SU-DHL-6 (cell line): ENCODE results near the gene CAMK1D.

Experiments
- H2AFZ ChIP-seq: fragments of 200-600 bp; sonication (generic); 2 replicates; pipeline ENCODE4 v1.6.1; 2014; ENCODE audit warnings: low read depth, mild to moderate bottlenecking, moderate library complexity, mixed read lengths, antibody characterized with exemption, low read length; ENCODE audit not compliant: severe bottlenecking
- H3F3A ChIP-seq: fragments of 200-600 bp; shearing (Covaris generic); 2 replicates; pipeline ENCODE4 v1.6.0; 2016; ENCODE audit warnings: antibody characterized with exemption, mild to moderate bottlenecking; ENCODE audit not compliant: insufficient read depth
- H3K27ac ChIP-seq: fragments of 200-600 bp; sonication (generic); 2 replicates; pipeline ENCODE4 v1.5.1; 2016; ENCODE audit warnings: low read depth, mild to moderate bottlenecking, low read length, moderate library complexity, mixed read lengths
- H3K27me3 ChIP-seq: fragments of 200-600 bp; sonication (generic), shearing (Covaris generic); 2 replicates; pipeline ENCODE4 v1.6.0; 2014; ENCODE audit warnings: mild to moderate bottlenecking, low read length
- H3K36me3 ChIP-seq: fragments of 200-600 bp; sonication (generic); 2 replicates; pipeline ENCODE4 v1.6.1; 2014; ENCODE audit warnings: mild to moderate bottlenecking, low read length, mixed read lengths
- H3K4me2 ChIP-seq: fragments of 300-600, 200-600 bp; shearing (Covaris generic), sonication (generic); 2 replicates; pipeline ENCODE4 v1.6.0; 2014; ENCODE audit warnings: low read length, low read depth, mild to moderate bottlenecking; ENCODE audit not compliant: poor library complexity, severe bottlenecking
- H3K4me3 ChIP-seq: fragments of 200-600 bp; sonication (generic); 2 replicates; pipeline ENCODE4 v1.5.1; 2014; ENCODE audit warnings: antibody characterized with exemption, low read length, mild to moderate bottlenecking, mixed read lengths; ENCODE audit not compliant: insufficient read depth, poor library complexity, severe bottlenecking
- H3K79me2 ChIP-seq: fragments of 200-600 bp; sonication (generic); 2 replicates; pipeline ENCODE4 v1.6.1; 2014; ENCODE audit warnings: mild to moderate bottlenecking, low read length, moderate library complexity; ENCODE audit not compliant: insufficient read depth
- H3K9ac ChIP-seq: fragments of 200-600 bp; sonication (generic); 2 replicates; pipeline ENCODE4 v1.7.0; 2014; ENCODE audit warnings: mild to moderate bottlenecking, low read length
- H3K9me2 ChIP-seq: fragments of 200-600 bp; sonication (generic); replicated peaks from 2 replicates; pipeline ENCODE4 v1.6.1; 2014; ENCODE audit warnings: low read length; ENCODE audit not compliant: insufficient read depth
- H3K9me3 ChIP-seq: fragments of 200-600 bp; sonication (generic); 2 replicates; pipeline ENCODE4 v1.6.1; 2014; ENCODE audit warnings: low read length, mixed read lengths; ENCODE audit not compliant: insufficient read depth
- H4K20me1 ChIP-seq: fragments of 200-600 bp; sonication (generic); 2 replicates; pipeline ENCODE4 v1.6.1; 2014; ENCODE audit warnings: low read depth, mild to moderate bottlenecking, antibody characterized with exemption, low read length, moderate library complexity, mixed read lengths
- CTCF ChIP-seq: fragments of 200-600 bp; sonication (generic); IDR thresholded peaks from one replicate; pipeline ENCODE4 v1.5.1; 2017; ENCODE audit warnings: antibody characterized with exemption, mild to moderate bottlenecking, low read length, moderate library complexity; ENCODE audit not compliant: insufficient read depth, poor library complexity, severe bottlenecking
- EZH2phosphoT487 ChIP-seq: fragments of 200-600 bp; sonication (generic), shearing (Covaris generic); conservative IDR thresholded peaks from 2 replicates; pipeline ENCODE4 v1.6.1; 2018; ENCODE audit warnings: mild to moderate bottlenecking, antibody characterized with exemption, low read length, moderate library complexity, mixed read lengths

Gene CAMK1D

DNA sequence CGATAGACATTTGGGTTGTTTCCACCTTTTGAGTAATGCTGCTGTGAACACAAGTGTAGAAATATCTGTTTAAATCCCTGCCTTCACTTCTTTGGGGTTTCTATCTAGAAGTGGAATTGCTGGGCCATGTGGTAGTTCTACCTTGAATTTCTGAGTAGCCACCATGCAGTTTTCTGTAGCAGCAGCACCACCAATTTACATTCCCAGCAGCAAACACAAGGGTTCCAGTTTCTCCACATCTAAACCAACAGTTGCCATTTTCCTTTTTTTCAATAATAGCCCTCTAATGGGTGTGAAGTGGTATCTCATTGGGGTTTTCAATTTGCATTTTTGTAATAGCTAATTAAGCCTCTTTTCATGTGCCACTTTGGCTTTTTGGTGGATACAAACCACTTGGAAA, 442.4 kb downstream of the CAMK1D start:
- no peak for TF ChIP-seq CTCF
- TF ChIP-seq EZH2phosphoT487: no peak
- Histone ChIP-seq H4K20me1 (no peaks in the 10 kb centered on the region), H3K9ac (no peak overlapping the region), H3K27me3 (no peaks in the 10 kb centered on the region), H3K79me2 (no peaks in the 10 kb centered on the region), H3K4me3 (no peak overlapping the region), H3K9me3 (no peaks in the 10 kb centered on the region), H3K4me2 (no peak overlapping the region), H3K27ac (no peak overlapping the region), H3K36me3 (peaks cover 6% of the 10 kb centered on the region; the same call in 1 of the 2 replicates), H2AFZ (no peak overlapping the region), H3F3A (no peaks in the 10 kb centered on the region), H3K9me2 (no peaks in the 10 kb centered on the region)

DNA sequence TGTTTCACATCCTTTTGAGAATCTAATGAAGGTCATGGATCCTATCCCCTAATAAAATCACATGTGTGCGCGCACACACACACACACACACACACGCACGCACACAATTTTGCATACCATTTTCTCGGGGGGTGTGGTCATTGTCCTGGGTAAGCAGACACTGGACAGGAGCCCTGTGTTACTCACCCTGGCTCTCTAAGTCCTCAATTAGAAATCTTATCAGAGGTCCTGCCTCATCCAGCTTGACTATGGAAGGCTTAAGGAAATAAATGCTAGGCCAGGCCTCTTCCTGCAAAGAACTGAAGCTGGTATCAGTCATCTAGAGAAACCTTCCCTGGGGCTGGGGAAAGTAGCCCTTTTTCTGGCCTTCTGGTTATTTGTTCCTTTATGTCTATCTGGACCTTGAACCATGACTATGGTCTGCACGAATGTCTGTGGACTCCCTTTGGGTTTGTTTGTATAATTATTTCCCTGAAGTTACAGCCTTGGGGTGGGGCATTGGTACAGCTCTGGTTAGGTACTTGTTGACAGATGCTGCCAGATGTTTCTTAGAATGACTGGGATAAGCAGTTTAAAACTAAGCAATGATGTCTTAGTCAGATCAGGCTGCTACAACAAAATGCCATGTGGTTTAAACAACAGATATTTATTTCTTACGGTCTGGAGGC, 443.7 kb downstream of the CAMK1D start:
- Histone ChIP-seq H3K9me2 (no peaks in the 10 kb centered on the region), H3F3A (no peaks in the 10 kb centered on the region), H3K4me3 (no peak overlapping the region), H4K20me1 (no peaks in the 10 kb centered on the region), H3K79me2 (no peaks in the 10 kb centered on the region), H3K9me3 (no peaks in the 10 kb centered on the region), H3K9ac (no peak overlapping the region), H3K36me3 (peaks cover 6% of the 10 kb centered on the region; the same call in 1 of the 2 replicates), H3K27me3 (no peaks in the 10 kb centered on the region), H3K4me2 (no peak overlapping the region), H3K27ac (no peak overlapping the region), H2AFZ (no peak overlapping the region)
- TF ChIP-seq CTCF (no peak), EZH2phosphoT487 (no peak)

DNA sequence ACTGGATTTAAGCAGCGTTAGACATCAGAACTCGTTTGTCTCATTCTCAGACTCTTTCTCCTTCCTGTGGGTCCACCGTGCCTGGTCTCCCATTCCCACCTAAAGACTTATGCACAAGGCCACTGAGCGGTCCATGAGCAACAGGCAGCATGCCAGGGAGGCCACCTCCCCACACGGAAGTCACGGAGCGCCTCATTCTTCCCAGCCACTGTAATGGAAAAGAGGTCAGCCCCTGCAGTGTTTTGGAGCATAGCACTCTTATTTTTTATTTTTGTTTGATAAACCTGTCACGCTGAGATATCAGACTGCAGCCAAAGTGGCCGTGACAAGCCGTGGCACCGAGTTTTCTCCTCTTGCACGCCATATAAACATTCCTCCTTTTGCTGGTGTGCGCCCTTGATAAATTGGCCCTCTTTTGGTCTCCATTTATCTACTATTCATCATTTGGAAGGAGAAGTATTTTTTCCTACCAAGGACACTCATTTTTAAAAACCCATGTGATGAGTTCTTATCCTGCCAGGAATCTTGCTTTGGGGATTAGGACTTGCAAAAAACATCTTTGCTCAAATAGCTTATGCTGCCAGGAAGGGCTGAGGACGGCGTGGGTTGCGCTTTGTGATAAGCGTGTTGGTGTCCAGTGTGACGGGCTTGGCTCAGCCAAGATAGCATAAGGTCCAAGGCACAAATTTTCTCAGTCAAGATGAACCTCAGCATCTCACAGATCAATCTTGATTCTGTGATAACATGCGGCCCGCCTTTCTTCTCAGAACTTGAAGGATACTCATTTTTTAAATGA, 446.2 kb downstream of the CAMK1D start:
- Histone ChIP-seq H2AFZ (no peak overlapping the region), H3K9me3 (no peaks in the 10 kb centered on the region), H3K27me3 (no peaks in the 10 kb centered on the region), H3K9ac (no peak overlapping the region), H3K79me2 (no peaks in the 10 kb centered on the region), H3K27ac (no peak overlapping the region), H4K20me1 (no peaks in the 10 kb centered on the region), H3K4me3 (no peak overlapping the region), H3K9me2 (no peaks in the 10 kb centered on the region), H3K4me2 (no peak overlapping the region), H3F3A (no peaks in the 10 kb centered on the region), H3K36me3 (peaks cover 6% of the 10 kb centered on the region; the same call in 1 of the 2 replicates)
- TF ChIP-seq CTCF: no peak
- TF ChIP-seq EZH2phosphoT487: no peak
